HG03103 (cell line): ENCODE measurements around the gene RAB44.

Experiments
- ATAC-seq: cut with Tn5 transposase; IDR thresholded peaks from one replicate; pipeline ENCODE4 v1.9.1; 2021; ENCODE audit warnings: low read depth; ENCODE audit not compliant: unreplicated experiment

RAB44 gene

GRCh38 chr6:36685926-36686667 is 11.5 kb upstream of the RAB44 start:
- ATAC-seq: no peak

GRCh38 chr6:36686668-36687513 is 10.7 kb upstream of the RAB44 start:
- no peak for ATAC-seq

- ATAC-seq: no peak
Observed at GRCh38 chr6:36688063-36688738, 9.4 kb upstream of the RAB44 start.

GRCh38 chr6:36688739-36689075 is 8.9 kb upstream of the RAB44 start:
- no peak for ATAC-seq

GRCh38 chr6:36691011-36691410 is 6.6 kb upstream of the RAB44 start:
- no peak for ATAC-seq

GRCh38 chr6:36691612-36692011 is 6.0 kb upstream of the RAB44 start:
- no peak for ATAC-seq

- peak; percentile 71 for ATAC-seq
Observed at GRCh38 chr6:36692220-36692619, 5.4 kb upstream of the RAB44 start.

- no peak for ATAC-seq
Observed at GRCh38 chr6:36692861-36693702, 4.5 kb upstream of the RAB44 start.

- no peak for ATAC-seq
Observed at GRCh38 chr6:36694616-36695015, 3.0 kb upstream of the RAB44 start.

- ATAC-seq: no peak
Observed at GRCh38 chr6:36695414-36695813, 2.2 kb upstream of the RAB44 start.

- ATAC-seq: no peak
Observed at GRCh38 chr6:36698196-36698595, 570 bp downstream of the RAB44 start.

GRCh38 chr6:36698871-36699271 is 1.2 kb downstream of the RAB44 start:
- ATAC-seq: no peak

- no peak for ATAC-seq
Observed at GRCh38 chr6:36699348-36699747, 1.7 kb downstream of the RAB44 start.

GRCh38 chr6:36700071-36700812 is 2.6 kb downstream of the RAB44 start:
- ATAC-seq: no peak

GRCh38 chr6:36700831-36701230 is 3.2 kb downstream of the RAB44 start:
- no peak for ATAC-seq

GRCh38 chr6:36701401-36701991 is 3.9 kb downstream of the RAB44 start:
- ATAC-seq: no peak

GRCh38 chr6:36702656-36703055 is 5.0 kb downstream of the RAB44 start:
- ATAC-seq: no peak

GRCh38 chr6:36703081-36703606 is 5.5 kb downstream of the RAB44 start:
- no peak for ATAC-seq

- ATAC-seq: no peak
Observed at GRCh38 chr6:36703982-36704381, 6.4 kb downstream of the RAB44 start.
